GM13977 (cell line): Measurements from ENCODE around the gene TPRN.

ENCODE experiments used
- DNase-seq: peaks from one replicate; pipeline ENCODE4 v3.0.0; 2012; ENCODE audit warnings: low spot score
- CTCF ChIP-seq: IDR thresholded peaks from 2 replicates; pipeline ENCODE4 v1.5.1; 2012; ENCODE audit warnings: mild to moderate bottlenecking, control low read depth; ENCODE audit not compliant: insufficient read depth; ENCODE audit errors: extremely low read depth, missing control alignments
- in situ Hi-C: fragments of 300-500 bp; cut with MboI; formaldehyde crosslinking; loops from one replicate; pipeline ENCODE4 v1.12.0; 2022; ENCODE audit warnings: low sequenced_read_pairs, low pct_unique_long_range_greater_than_20kb, mixed read lengths, inconsistent platforms; ENCODE audit not compliant: unreplicated experiment

The TPRN gene

GRCh38 chr9:137156567-137157375, 43.8 kb downstream of the TPRN start:
- in situ Hi-C loops = no loop called here
- DNase-seq = peak; percentile 83
- no peak for TF ChIP-seq CTCF

GRCh38 chr9:137152844-137153405, 47.6 kb downstream of the TPRN start:
- in situ Hi-C loops = no loop called here
- no peak for DNase-seq
- TF ChIP-seq CTCF = no peak

- in situ Hi-C loops = no loop called here
- no peak for TF ChIP-seq CTCF
- DNase-seq = peak; percentile 94
Observed at GRCh38 chr9:137150617-137151457, 49.7 kb downstream of the TPRN start.

- in situ Hi-C loops = no loop called here
- DNase-seq = peak; percentile 90
- TF ChIP-seq CTCF = no peak
Observed at GRCh38 chr9:137149942-137150616, 50.5 kb downstream of the TPRN start.

GRCh38 chr9:137149363-137149762, 51.2 kb downstream of the TPRN start:
- in situ Hi-C loops = no loop called here
- no peak for DNase-seq
- no peak for TF ChIP-seq CTCF

GRCh38 chr9:137148661-137149060, 51.9 kb downstream of the TPRN start:
- in situ Hi-C loops = no loop called here
- DNase-seq = no peak
- TF ChIP-seq CTCF = no peak
